HG03520 (cell line): ENCODE results near the gene SEC24A.
"Not testable (repeated sequence)": the region's sequence is repeated elsewhere in the genome, so short reads cannot be mapped to it uniquely, and the experiment has no call there.

ENCODE experiments used
- ATAC-seq: cut with Tn5 transposase; IDR thresholded peaks from one replicate; pipeline ENCODE4 v1.9.1; 2021; ENCODE audit warnings: mild to moderate bottlenecking, moderate library complexity; ENCODE audit not compliant: unreplicated experiment

The SEC24A gene

DNA sequence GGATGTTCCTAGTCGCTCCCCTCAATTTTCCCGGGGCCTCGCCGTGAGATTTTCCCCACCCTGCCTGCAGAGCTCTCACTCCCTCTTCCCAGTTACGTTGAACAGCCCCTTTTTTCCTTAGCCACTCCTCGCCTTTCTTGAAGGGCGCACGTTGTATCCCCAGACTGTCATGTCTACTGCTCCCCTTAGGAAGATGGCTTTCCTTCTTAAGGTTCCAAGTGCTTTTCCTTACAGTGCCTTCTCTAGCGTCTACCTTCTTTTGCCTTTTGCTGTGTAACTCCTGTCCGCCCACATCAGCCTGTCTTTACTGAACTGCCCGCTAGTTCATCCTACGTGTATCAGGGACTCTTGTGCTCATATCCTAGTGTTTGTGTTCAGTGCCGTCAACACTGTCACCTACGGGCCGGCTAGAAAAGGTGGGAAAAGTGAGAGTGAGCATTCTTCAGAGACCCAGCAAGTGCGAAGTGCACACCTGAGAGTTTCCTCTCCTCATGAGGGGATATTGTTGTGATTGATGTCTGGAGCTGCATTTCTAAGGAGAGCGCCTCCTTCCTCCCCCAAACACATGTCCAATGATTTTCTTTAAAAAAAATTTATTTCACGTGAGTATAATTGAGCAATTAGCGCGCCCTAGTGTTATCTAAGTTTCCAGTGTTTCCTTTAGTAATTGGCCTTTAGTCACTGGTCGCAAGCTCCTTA lies 90.5 kb downstream of the SEC24A start:
- no peak for ATAC-seq

DNA sequence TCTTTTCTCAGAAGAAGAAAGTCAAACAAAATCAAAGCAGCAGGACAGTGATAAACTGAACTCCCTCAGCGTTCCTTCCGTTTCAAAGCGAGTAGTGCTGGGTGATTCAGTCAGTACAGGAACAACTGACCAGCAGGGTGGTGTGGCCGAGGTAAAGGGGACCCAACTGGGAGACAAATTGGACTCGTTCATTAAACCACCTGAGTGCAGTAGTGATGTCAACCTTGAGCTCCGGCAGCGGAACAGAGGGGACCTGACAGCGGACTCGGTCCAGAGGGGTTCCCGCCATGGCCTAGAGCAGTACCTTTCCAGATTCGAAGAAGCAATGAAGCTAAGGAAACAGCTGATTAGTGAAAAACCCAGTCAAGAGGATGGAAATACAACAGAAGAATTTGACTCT lies 92.5 kb downstream of the SEC24A start:
- no peak for ATAC-seq

DNA sequence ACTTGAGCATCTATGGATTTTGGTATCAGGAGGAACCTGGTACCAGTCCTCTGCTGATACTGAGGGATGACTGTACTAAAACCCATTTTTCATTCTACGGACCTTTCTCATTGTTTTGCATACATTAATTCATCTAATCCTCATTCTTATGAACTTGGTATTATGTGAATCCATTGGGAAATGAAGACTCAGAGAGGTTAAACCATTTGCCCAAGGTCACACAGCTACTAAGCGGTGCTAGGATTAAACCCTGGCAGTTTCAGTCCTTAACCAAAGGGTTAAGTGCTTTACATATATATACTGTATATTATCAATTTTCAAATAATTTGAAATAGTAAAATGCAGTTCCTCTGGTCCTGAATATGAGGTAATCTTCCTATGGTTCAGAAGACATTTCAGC lies 93.5 kb downstream of the SEC24A start:
- no peak for ATAC-seq

DNA sequence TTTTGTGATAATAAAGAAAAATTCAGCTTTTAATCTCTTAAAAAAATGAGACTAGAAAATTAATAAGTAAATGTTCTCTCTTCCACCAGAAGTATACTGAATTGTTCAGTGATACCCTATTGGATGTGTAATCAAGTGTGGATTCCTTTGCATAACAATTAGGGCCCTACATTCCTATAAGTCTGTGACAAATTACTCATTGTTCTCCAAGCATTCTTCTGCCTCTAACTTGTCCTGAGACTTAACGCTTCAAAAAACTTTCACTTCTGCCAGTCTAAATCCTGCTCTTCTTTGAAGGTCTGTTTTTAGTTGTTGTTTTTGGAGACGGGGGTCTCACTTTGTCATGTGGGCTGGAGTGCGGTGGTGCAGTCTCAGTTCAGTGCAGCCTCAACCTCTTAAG lies 100.8 kb downstream of the SEC24A start:
- ATAC-seq: no peak

DNA sequence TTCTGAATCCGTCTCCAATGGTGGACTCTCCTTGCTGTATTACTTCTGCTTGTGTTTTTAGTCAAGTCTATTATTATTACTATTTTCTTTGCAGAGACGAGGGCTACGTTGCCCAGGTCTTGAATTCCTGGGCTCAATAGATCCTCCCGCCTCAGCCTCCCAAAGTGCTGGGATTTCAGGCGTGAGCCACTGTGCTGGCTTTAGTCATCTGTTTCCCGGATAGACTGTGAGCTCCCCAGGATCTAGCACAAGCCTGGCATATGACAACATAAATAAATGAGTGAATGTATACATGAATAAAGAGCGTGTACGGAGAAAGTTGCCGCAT lies 109.6 kb downstream of the SEC24A start:
- peak; percentile 14 for ATAC-seq

DNA sequence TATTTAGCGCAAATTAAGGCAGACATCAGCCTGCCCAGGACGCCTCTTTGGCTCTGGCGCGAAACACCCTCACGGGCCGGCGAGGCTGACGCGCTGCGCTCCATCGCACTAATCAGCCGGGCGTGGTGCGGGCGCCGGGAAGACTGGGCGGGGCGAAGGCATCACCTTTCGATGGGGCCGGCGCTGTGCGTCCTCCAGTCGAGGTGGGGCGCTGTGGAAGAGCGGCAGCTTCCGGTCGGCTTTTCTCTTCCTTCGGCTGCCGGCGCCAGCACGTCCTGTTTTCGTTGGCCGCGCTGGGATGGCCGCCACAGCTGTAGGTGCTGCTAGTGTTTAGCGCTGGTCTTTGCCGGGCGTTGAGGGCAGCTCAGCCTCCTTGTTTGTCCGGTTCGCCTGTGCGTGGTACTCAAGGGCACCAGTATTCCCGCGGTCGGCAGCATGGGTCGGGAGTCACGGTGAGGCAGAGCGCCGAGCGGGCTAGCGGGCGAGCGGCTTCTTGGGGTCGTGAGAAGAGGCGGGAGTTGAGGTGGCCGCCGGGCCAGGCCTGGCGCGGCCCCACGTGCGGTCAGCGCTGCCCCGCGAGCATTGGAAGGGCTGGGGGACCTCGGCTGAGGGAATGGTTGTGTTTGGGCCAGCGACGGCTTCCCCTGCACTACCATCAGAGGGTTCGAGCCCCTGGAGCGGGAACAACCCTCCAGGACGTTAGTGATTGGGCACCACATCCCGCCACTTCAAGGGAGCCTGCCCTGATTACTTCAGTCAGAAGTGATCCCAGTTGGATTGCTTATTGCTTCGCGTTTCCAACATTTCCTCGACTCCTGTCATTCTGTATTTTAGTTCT lies 110.1 kb downstream of the SEC24A start, which contains the start of gene DDX46:
DDX46 (plus strand) TSS at position 276 of the 838 bp plus-strand sequence; CDS start at position 436, 160 bp downstream.
- peak; percentile 98 for ATAC-seq

DNA sequence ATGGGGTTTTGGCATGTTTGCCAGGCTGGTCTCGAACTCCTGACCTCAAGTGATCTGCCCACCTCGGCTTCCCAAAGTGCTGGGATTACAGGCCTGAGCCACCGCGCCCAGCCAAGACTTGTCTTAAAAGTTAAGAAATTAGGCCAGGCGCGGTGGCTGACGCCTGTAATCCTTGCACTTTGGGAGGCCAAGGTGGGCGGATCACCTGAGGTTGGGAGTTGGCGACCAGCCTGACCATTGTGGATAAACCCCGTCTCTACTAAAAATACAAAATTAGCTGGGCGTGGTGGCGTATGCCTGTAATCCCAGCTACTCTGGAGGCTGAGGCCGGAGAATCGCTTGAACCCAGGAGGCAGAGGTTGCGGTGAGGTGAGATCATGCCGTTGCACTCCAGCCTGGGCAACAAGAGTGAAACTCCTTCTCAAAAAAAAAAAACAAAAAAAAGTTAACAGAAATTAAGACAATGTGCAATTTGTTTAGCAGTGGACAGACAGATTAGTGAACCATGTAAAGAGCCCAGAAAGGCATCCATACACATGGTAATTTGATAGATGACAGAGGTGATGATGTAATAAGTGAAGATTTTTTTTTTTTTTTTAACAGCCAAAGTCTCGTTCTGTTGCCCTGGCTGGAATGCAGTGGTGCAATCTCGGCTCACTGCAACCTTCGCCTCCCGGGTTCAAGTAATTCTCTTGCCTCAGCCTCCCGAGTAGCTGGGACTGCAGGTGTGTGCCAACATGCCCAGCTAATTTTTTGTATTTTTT lies 119.1 kb downstream of the SEC24A start:
- not testable (repeated sequence) for ATAC-seq

DNA sequence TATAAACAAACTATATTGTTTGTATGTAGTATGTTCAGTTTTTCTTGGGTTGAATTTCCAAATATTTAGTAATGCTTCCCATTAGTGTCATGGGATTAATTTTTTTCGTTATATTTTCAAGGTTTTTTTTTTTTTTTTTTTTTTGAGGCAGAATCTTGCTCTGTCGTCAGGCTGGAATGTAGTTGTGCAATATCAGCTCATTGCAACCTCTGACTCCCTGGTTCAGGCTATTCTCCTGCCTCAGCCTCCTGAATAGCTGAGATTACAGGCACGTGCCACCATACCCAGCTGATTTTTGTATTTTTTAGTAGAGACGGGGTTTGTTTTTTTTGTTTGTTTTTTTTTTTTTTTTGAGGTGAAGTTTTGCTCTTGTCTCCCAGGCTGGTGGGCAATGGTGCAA lies 120.6 kb downstream of the SEC24A start:
- ATAC-seq: no peak

DNA sequence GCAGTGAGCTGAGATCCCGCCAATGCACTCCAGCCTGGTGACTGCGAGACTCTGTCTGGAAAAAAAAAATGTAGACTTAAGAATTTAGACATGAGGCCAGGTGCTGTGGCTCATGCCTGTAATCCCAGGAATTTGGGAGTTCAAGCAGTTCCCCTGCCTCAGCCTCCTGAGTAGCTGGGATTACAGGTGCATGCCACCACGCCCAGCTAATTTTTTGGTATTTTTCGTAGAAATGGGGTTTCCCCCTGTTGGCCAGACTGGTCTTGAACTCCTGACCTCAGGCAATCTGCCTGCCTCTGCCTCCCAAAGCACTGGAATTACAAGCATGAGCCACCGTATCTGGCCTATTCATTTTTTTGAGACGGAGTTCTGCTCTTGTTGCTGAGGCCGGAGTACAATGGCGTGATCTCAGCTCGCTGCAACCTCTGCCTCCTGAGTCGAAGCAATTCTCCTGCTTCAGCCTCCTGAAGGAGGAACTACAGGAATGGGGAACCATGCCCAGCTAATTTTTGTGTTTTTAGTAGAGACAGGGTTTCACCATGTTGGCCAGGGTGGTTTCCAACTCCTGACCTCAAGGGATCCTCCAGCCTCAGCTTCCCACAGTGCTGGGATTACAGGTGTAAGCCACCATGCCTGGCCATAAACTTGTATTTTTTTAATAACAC lies 124.0 kb downstream of the SEC24A start:
- ATAC-seq: no peak

DNA sequence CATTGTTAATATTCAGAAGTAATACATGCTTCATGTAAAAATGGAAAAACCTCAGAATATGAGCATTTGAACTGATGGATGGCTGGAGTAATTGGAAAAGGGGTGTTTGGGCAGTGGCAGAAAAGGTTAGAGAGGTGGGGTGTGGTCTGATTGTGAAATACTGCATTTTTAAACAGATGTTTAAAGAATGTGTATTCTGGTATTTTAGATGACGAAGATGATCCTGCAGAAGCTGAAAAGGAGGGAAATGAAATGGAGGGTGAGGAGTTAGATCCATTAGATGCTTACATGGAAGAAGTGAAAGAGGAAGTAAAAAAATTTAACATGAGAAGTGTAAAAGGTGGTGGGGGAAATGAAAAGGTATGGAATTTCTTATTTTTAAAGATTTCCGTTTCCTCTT lies 128.8 kb downstream of the SEC24A start:
- no peak for ATAC-seq
